OCI-LY3 (cell line): ENCODE measurements around the gene RAB20.

Experiments used
- EZH2phosphoT487 ChIP-seq: fragments of 200-600 bp; shearing (Covaris generic); IDR thresholded peaks from 2 replicates; pipeline ENCODE4 v1.6.1; 2018; ENCODE audit warnings: antibody characterized with exemption, mixed run types, low read depth
- TF ChIP-seq, protein P1 (sequence below): fragments of 200-600, 300-600 bp; sonication (generic); IDR thresholded peaks from 2 replicates; pipeline ENCODE4 v1.5.1; 2014; ENCODE audit warnings: antibody characterized with exemption, low read length, low read depth

- TF ChIP-seq, protein P1, sequence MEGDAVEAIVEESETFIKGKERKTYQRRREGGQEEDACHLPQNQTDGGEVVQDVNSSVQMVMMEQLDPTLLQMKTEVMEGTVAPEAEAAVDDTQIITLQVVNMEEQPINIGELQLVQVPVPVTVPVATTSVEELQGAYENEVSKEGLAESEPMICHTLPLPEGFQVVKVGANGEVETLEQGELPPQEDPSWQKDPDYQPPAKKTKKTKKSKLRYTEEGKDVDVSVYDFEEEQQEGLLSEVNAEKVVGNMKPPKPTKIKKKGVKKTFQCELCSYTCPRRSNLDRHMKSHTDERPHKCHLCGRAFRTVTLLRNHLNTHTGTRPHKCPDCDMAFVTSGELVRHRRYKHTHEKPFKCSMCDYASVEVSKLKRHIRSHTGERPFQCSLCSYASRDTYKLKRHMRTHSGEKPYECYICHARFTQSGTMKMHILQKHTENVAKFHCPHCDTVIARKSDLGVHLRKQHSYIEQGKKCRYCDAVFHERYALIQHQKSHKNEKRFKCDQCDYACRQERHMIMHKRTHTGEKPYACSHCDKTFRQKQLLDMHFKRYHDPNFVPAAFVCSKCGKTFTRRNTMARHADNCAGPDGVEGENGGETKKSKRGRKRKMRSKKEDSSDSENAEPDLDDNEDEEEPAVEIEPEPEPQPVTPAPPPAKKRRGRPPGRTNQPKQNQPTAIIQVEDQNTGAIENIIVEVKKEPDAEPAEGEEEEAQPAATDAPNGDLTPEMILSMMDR = no peak
- no peak for TF ChIP-seq EZH2phosphoT487
These were observed 40.9 kb downstream of the RAB20 start for GRCh38 chr13:110520431-110521295.
